Measurements from ENCODE around the gene SHC2.

SHC2 gene

GRCh38 chr19:460877-461720, at the start of gene SHC2:
SHC2 (minus strand) TSS chr19:461033; CDS start chr19:460996, 37 bp downstream.
- in situ Hi-C loops (cut with MboI; ENCODE audit: low sequenced_read_pairs), result no loop called here

- in situ Hi-C loops (cut with MboI; ENCODE audit: low sequenced_read_pairs), result no loop called here
Observed at GRCh38 chr19:508204-509150, 47.6 kb upstream of the SHC2 start.

- in situ Hi-C loops (cut with MboI; ENCODE audit: low sequenced_read_pairs), result no loop called here
Observed at GRCh38 chr19:507286-508203, 46.7 kb upstream of the SHC2 start, which contains the start of gene TPGS1. TPGS1 (plus strand) TSS chr19:507497; CDS start chr19:507507, 10 bp downstream.

GRCh38 chr19:506404-507285, 45.8 kb upstream of the SHC2 start:
- in situ Hi-C loops (cut with MboI; ENCODE audit: low sequenced_read_pairs), result no loop called here

GRCh38 chr19:504616-505015, 43.8 kb upstream of the SHC2 start:
- in situ Hi-C loops (cut with MboI; ENCODE audit: low sequenced_read_pairs), result no loop called here

- in situ Hi-C loops (cut with MboI; ENCODE audit: low sequenced_read_pairs), result no loop called here
Observed at GRCh38 chr19:501646-502045, 40.8 kb upstream of the SHC2 start.

GRCh38 chr19:498977-499623, 38.3 kb upstream of the SHC2 start:
- in situ Hi-C loops (cut with MboI; ENCODE audit: low sequenced_read_pairs), result no loop called here

- in situ Hi-C loops (cut with MboI; ENCODE audit: low sequenced_read_pairs), result no loop called here
Observed at GRCh38 chr19:498511-498891, 37.7 kb upstream of the SHC2 start.

GRCh38 chr19:497869-498510, 37.2 kb upstream of the SHC2 start:
- in situ Hi-C loops (cut with MboI; ENCODE audit: low sequenced_read_pairs), result no loop called here

GRCh38 chr19:497491-497868, 36.6 kb upstream of the SHC2 start:
- in situ Hi-C loops (cut with MboI; ENCODE audit: low sequenced_read_pairs), result no loop called here

- in situ Hi-C loops (cut with MboI; ENCODE audit: low sequenced_read_pairs), result no loop called here
Observed at GRCh38 chr19:496986-497385, 36.2 kb upstream of the SHC2 start.

- in situ Hi-C loops (cut with MboI; ENCODE audit: low sequenced_read_pairs), result no loop called here
Observed at GRCh38 chr19:496112-496665, 35.4 kb upstream of the SHC2 start, which contains the start of gene MADCAM1. MADCAM1 (plus strand) TSS chr19:496486; CDS start chr19:496500, 14 bp downstream.

- in situ Hi-C loops (cut with MboI; ENCODE audit: low sequenced_read_pairs), result no loop called here
Observed at GRCh38 chr19:495402-496111, 34.7 kb upstream of the SHC2 start.

- in situ Hi-C loops (cut with MboI; ENCODE audit: low sequenced_read_pairs), result no loop called here
Observed at GRCh38 chr19:495081-495401, 34.2 kb upstream of the SHC2 start.

GRCh38 chr19:494171-495080, 33.6 kb upstream of the SHC2 start:
- in situ Hi-C loops (cut with MboI; ENCODE audit: low sequenced_read_pairs), result no loop called here

- in situ Hi-C loops (cut with MboI; ENCODE audit: low sequenced_read_pairs), result no loop called here
Observed at GRCh38 chr19:493391-494170, 32.7 kb upstream of the SHC2 start.
